GOT3 (cell line): ENCODE results near the gene VEZF1.
"Not testable (repeated sequence)": the region's sequence is repeated elsewhere in the genome, so short reads cannot be mapped to it uniquely, and the experiment has no call there.

Source experiments
- DNase-seq: peaks from one replicate; lab custom pipeline; 2025; ENCODE audit warnings: mixed read lengths; lab: John Stamatoyannopoulos, UW

Gene VEZF1

DNA sequence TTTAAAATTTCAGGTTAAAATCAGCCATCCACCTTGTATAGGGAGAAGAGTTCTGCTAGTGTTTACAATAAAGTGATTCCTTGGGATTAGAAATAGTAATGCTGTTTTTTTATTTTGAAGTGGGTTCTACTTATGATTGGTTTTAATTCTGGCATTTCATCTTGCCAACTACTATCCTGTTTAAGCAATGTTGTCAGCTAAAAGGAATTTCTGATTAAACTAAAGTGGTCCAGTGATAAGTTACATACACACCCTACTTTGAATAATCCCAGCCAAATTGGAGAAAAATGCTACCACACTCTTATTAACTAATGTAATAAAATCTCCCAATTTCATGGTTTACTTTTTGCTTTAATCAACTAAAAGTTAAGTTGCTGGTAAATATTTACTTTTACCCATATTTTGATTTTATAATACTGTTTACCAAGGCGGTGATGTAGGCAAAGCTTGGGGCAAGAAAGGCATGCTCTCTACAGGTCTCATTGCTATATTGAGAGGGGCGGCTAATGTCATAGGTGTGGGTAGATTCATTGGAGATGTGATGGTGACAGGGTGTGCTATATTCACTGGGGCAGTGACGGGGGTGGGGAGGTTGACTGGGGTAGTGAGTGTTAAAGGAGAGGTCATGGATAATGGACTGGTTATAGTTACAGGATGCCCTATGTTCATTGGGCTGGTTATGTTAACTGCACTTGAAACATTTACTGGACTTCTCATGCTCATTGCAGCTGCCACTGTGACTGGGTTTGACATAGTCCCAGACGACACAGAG, 13.8 kb downstream of the VEZF1 start:
- not testable (repeated sequence) for DNase-seq

- DNase-seq = no peak
These were observed 15.9 kb downstream of the VEZF1 start for GRCh38 chr17:57972151-57972550.

DNA sequence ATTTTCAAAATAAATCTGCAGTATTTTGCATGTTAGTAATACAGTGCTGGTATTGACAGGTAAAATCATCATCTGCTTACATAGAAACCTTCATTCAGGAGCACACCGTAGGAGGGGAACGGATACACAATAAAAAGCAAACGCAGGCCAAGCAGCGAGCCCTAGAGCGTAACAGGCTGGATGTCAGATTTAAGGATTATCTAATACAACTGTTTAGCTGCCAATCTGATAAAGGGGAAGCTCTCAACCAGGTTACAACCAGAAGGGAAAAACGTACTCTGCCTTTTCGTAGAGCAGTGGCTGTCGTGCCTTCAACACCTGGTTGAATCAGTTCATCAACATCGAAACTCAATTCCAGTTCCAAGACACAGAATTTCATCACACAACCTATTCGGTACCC, 16.5 kb downstream of the VEZF1 start:
- no peak for DNase-seq

DNA sequence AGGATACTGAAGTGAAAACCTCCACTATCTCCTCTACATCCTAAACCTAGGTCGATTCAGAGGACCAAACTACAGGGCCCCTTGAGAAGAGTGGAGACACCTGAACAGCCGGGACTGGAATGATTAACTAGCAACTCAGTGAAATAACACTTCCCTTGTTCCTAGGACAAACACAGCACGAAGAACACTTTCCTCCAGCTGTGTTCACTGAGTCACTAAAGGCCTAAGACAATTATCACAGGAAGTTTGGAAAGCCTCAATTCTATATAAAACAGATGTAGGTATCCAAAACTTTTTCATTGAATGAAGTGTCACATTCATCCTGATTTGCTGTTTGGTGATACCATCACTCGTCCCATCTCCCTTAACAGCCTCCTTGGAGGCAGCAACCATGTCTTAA, 17.3 kb downstream of the VEZF1 start:
- no peak for DNase-seq

GRCh38 chr17:57968456-57968855, 19.6 kb downstream of the VEZF1 start:
- no peak for DNase-seq

- DNase-seq = no peak
These were observed 21.2 kb downstream of the VEZF1 start for GRCh38 chr17:57966875-57967274.

- DNase-seq = no peak
These were observed 21.8 kb downstream of the VEZF1 start for GRCh38 chr17:57966246-57966645.

GRCh38 chr17:57965521-57966160, 22.4 kb downstream of the VEZF1 start:
- no peak for DNase-seq

DNA sequence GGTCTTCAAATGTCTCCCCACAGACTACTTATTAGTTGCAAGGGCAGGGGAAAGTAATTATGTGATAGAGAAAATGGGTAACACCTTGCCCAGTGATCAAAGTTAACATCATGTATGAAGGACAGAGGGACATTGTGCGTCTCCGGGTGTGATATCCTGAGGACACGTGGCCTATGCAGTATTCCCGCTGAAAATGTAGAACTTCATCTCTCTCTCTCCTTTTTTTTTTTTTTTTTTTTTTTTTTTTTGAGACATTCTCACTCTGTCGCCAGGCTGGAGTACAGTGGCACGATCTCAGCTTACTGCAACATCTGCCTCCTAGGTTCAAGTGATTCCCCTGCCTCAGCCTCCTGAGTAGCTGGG, 24.9 kb downstream of the VEZF1 start:
- no peak for DNase-seq

DNA sequence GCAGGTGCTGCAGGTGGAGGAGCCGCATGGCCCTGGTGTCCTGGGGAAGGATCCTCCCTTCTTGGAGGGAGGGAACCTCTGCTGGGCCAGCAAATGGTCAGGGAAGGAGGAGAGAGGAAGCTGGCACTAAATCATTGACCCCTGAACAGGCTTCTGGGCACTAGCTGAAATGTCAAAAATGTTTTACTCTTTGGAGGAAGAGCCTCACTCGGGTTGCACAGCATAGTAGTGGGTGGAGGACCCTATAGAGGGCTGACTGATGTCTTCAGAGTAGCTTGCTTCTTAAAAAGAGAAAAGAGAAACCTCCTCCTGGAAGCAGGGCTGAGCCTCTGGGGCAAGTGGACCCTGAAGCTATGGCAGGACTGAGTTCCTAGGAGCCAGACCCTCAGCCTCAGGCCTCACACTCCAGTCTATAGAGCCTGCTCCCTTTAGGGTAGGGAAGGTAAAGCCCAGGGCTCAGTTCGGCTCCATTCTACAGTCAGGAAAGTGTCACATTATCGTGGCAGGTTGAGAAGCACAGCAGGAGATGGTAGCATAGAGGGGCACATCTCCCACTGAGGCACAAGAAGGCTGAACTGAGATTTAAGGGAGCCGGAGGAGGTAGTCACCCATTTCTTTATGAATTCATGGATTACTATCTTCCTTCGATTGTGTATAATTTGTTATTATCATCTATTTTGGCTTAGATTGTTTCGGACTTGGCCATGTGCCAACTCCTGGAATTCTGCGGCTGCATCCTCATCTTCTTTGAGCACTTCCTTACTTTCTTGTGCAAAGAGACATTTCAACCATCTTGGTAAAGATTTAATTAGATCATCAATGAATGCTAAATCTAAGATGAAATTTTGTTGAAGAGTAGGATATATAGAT, 25.5 kb downstream of the VEZF1 start:
- DNase-seq = no peak

DNA sequence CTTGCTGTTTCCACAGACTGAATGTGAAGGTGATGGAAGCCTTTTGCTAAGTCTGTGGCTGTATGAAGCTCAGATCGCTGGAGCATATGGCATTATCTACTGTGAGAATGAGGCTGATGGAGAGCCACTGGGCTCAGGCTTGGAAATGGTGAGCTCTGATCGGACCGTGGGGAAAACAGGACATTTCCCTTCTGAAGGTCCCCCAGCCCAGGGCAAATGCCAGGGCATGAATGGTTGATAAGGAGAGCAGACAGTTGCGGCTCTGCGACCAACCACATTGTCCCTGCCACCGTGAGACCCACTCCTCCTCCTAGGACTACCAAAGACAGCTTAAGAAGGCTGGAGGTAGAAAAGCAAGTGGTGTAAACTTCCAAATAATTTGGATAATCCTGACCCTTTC, 28.1 kb downstream of the VEZF1 start:
- DNase-seq = no peak

DNA sequence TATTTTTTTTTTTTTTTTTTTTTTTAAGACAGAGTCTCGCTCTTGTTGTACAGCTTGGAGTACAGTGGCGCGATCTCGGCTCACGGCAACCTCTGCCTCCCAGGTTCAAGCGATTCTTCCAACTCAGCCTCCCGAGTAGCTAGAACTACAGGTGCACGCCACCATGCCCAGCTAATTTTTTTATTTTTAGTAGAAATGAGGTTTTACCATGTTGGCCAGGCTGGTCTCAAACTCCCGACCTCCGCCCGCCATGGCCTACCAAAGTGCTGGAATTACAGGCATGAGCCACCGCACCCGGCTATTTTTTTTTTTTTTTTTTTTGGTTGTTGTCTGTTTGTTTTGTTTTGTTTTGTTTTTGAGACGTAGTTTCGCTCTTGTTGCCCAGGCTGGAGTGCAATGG, 29.7 kb downstream of the VEZF1 start:
- not testable (repeated sequence) for DNase-seq

GRCh38 chr17:57957886-57958285, 30.2 kb downstream of the VEZF1 start:
- no peak for DNase-seq

DNA sequence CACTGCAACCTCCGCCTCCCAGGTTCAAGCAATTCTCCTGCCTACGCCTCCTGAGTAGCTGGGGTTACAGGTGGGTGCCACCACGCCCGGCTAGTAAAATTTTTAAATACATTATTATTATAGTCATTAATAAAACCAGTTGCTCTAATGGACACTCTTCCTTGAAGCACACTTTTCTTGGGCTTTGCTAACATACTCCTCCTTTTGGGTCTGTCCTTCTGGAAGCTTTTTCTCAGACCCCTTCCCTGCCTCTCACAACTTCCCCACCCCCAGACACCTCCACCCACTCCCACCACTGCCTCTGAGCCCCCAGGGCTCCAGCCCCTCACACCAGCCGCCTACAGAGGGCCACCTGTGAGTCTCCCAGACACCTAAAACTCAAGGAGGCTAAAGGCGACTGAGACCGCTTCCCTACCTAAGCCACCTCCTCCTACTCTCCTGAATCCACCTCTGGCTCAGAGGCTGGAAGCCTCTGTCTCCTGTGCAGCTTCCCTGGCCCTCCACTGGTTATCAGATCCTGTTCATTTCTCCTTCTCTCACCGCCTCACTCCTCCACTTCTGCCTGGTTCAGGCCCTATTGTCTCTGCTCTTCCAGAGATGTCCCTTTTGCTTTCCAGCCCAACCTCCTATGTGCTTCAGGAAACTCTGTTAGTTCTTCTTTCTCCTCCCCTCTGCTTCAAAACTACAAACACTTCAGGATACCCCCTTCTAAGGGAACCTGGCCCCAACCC, 30.8 kb downstream of the VEZF1 start:
- no peak for DNase-seq

DNA sequence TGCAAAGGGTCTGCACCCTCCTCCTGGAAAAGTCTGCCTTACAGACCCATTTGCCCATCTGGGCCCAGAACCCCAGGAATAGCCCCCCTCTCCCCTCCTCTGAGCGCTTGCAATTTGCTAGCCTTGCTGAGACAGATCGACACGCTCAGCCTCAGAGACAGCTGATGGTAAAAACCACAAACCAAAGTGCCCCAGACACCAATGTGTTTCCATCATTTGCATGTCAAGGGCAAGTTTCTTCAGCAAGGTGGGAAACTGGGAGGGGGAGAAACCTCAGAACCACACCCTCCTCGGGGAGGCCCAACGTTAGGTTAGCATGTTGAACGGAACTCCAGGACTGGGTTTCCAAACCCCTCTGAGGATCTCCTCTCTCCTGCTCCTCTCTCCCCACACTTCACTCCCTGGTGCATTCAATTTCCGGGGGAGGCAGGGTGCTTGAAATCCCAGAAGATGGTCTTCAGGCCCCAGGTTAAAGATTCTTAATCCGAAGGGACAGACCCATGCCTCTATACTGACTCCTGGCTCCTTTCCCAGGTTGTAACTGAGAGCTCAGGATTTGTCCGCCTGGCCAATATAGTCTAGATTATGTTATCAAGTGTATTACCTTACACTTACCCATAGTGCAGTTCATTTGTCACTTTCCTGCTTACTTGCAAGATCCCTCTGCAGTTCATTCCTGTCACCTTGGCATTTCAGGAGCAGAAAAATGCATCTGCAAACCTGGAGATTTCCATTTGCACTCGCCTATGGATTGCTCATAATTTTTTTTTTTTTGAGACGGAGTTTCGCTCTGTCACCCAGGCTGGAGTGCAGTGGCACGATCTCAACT, 31.5 kb downstream of the VEZF1 start:
- no peak for DNase-seq

- peak; percentile 21 for DNase-seq
These were observed 32.7 kb downstream of the VEZF1 start, which contains the start of gene CUEDC1 for GRCh38 chr17:57955183-57955931. Gene CUEDC1, minus strand, starts transcription at chr17:57955412. Its CDS starts 69,848 bp downstream, at chr17:57885564.

DNA sequence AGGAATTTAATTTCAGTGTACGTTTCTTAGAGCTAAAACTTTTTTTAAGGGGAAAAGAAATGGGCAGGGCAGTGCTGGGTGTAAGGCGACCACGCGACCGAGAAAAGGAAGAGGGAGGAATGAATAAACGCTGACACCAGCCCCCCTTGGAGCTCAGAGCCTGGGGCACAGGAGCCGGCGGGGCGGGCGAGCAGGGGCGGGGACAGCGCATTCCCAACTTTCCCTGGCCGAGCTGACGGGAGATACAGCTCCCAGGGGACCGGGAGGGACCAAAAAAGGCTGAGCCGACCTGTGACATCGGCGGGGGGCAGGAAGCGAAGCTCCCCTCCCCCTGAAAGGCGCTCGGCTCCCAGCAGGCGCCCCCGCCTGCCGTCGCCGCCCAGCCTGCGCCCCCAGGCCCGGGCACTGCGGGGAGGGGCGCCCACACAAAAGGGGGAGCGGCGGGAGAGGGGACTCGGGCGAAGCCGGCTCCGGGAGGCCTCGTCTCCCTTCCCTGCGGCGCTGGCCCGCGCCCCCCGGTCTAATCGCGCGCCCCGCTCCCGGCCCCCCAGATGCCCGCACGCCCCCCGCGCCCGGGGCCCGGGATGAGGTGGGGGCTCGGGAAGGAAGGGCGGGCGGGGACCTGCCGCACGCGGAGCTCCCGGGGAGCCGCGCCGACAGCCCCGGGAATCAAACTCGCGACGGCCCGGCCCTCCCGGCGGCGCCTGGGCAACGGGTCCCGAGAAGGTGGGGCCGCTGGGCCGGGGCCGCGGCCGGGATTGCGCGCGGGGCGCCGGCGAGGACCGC, 33.5 kb downstream of the VEZF1 start:
- no peak for DNase-seq

DNA sequence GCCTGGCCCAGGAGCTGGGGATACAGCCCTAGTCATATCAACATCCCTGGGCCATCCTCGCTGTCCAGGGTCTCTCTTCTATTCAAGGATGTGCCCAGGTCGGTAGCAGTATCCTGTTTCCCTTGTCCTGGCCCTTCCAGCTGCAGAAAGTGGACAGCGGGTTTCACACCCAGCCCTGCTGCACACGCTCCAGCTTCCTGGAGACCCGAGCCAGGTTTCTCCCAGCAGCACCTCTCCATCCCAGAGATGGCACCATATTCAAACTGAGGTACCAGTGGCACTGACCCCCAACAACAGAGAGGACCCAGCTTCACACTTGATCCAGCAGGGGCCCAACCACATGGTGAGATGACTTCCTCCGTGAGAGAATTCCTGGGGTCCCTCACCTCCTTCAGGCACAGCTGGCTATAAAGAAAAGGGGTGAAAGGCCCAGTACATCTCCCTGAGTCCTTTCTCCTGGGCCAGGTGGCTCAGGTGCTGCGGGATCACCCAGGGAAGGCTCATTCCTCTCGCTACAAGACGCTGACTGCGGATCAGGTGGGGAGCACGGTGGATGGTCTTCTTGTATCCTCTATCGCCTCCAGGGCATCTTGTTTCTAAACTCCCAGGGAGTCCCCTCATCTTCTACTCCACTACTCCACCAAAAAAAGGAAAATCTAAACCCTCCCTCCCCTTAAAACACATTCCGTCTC, 34.2 kb downstream of the VEZF1 start:
- DNase-seq = no peak

GRCh38 chr17:57953219-57953618, 34.8 kb downstream of the VEZF1 start:
- DNase-seq = no peak
